BE2C (cell line): ENCODE data around the gene ESAM.

Experiments
- DNase-seq: peaks from one replicate; pipeline ENCODE4 v3.0.0-alpha.2; 2020
- H3K27me3 ChIP-seq: fragments of 250-450 bp; sonication (Bioruptor Pico); 2 replicates; pipeline ENCODE4 v1.5.1; 2020; ENCODE audit warnings: mild to moderate bottlenecking
- H3K36me3 ChIP-seq: fragments of 250-450 bp; sonication (Bioruptor Pico); 2 replicates; pipeline ENCODE4 v1.5.1; 2020; ENCODE audit warnings: mild to moderate bottlenecking
- H3K4me1 ChIP-seq: fragments of 250-450 bp; sonication (Bioruptor Pico); 2 replicates; pipeline ENCODE4 v1.5.1; 2020
- H3K4me3 ChIP-seq: 2 replicates; pipeline ENCODE4 v1.5.1; 2011; ENCODE audit warnings: low read depth, low read length
- H3K9me3 ChIP-seq: fragments of 250-450 bp; sonication (Bioruptor Pico); 2 replicates; pipeline ENCODE4 v1.5.1; 2020
- TF ChIP-seq, protein P1 (sequence below): IDR thresholded peaks from 2 replicates; pipeline ENCODE4 v1.5.1; 2012; ENCODE audit warnings: mild to moderate bottlenecking, low read depth, low read length

ESAM gene

GRCh38 chr11:124801636-124802312, 39.7 kb upstream of the ESAM start:
- no peak overlapping the region for H3K4me3 ChIP-seq
- TF ChIP-seq, protein P1, sequence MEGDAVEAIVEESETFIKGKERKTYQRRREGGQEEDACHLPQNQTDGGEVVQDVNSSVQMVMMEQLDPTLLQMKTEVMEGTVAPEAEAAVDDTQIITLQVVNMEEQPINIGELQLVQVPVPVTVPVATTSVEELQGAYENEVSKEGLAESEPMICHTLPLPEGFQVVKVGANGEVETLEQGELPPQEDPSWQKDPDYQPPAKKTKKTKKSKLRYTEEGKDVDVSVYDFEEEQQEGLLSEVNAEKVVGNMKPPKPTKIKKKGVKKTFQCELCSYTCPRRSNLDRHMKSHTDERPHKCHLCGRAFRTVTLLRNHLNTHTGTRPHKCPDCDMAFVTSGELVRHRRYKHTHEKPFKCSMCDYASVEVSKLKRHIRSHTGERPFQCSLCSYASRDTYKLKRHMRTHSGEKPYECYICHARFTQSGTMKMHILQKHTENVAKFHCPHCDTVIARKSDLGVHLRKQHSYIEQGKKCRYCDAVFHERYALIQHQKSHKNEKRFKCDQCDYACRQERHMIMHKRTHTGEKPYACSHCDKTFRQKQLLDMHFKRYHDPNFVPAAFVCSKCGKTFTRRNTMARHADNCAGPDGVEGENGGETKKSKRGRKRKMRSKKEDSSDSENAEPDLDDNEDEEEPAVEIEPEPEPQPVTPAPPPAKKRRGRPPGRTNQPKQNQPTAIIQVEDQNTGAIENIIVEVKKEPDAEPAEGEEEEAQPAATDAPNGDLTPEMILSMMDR = no peak
- no peak for DNase-seq

GRCh38 chr11:124801014-124801413, 38.9 kb upstream of the ESAM start:
- Histone ChIP-seq H3K4me1 (no peaks in the 10 kb centered on the region), H3K4me3 (peak overlapping the region; percentile 82), H3K36me3 (no peaks in the 10 kb centered on the region), H3K9me3 (no peaks in the 10 kb centered on the region), H3K27me3 (peaks cover 8% of the 10 kb centered on the region)
- no peak for DNase-seq
- TF ChIP-seq, protein P1 = no peak

More at GRCh38 chr11:124801636-124802312, 39.7 kb upstream of the ESAM start:
- Histone ChIP-seq H3K9me3 (no peaks in the 10 kb centered on the region), H3K36me3 (no peaks in the 10 kb centered on the region), H3K4me1 (no peaks in the 10 kb centered on the region), H3K27me3 (peaks cover 8% of the 10 kb centered on the region)

DNA sequence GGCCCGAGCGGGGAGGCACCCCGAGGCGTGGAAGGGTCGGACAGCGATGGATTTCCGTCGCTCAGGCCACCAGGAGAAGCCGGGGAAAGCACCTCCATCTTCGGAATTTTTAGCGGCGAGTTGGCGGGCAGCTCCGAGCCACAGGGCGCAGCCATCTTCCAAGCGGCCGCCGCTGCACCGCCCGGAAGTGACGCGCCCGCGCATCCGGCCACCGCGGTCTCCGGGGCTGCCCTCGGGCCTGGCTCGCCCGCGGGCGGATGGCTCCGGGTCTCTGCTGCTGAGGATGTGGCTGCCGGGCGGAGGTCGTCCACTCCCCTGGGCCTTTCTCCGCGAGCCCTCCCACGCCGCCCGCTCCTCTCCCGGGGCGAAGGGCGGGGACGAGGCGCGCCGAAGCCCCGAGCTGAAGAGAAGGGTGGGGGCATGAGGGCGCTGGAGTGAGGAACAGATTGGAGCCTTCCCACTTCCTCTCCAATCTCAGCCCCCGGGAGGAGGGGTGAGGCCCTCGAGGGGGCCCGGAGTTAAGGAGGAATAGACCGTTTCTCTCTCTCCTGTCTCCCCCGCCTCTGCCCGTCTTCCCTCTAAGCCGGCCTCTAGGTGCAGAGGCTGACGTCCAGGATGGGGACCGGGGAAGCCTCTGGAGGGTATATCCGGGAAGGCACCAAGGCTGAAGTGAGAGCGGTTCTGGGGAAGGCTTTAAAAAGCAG, 38.3 kb upstream of the ESAM start, which contains the start of gene MSANTD2:
Gene MSANTD2 (minus strand): TSS at position 181 of the 704 bp plus-strand sequence. CDS start 26 bp downstream, at position 155.
- no peaks in the 10 kb centered on the region for H3K9me3 ChIP-seq
- peak within 1 kb of the TSS; percentile 82 for H3K4me3 ChIP-seq
- H3K4me1 ChIP-seq = no peaks in the 10 kb centered on the region
- DNase-seq = peak; percentile 82
- H3K36me3 ChIP-seq = no peaks in the 10 kb centered on the region
- TF ChIP-seq, protein P1 = no peak
- H3K27me3 ChIP-seq = peaks cover 8% of the 10 kb centered on the region

DNA sequence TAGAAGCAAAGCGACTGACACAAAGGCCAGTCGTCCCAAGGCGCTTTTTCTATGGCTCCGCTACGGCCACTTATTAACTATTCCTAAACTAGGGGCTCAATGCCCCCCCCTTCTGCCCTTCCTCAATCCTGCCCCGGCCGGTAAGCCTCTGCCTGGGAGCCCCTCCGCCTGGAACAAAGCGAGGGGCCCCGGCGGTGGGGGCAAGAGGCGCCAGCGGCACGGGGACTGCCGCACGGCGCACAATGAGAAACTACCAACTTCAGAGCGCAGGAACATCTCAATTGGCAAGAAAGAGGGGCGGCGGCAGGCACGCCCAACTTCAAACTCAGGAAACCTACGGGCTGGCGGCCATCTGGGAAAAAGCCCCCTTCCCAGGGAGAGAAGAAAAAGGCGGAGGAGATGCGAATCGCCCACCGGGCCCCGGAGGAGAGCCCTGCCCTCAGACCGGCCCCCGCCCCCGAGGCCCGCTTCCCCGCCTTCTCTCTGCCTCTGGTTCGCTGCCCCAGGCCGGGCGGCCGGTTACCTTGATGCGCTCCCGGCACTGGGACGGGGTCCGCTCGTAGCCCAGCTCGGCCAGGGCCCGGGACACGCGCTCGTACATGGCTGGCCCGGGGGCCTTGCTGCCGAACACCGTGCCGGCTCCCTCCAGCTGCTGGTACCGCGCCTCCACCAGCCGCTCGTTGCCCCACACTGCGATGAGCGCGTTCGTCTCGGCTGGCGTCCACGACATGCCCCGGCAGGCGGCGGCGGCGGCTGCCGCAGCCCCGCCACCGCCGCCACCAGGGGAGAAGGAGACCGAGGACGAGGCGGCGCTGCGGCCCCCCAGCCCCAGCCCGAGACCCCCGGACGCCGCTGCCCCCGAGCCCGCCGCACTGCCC, 37.5 kb upstream of the ESAM start:
- Histone ChIP-seq H3K4me3 (peak overlapping the region; percentile 82), H3K4me1 (no peaks in the 10 kb centered on the region), H3K9me3 (no peaks in the 10 kb centered on the region), H3K36me3 (no peaks in the 10 kb centered on the region), H3K27me3 (peaks cover 8% of the 10 kb centered on the region)
- TF ChIP-seq, protein P1 = no peak
- peak; percentile 40 for DNase-seq

GRCh38 chr11:124798991-124799347, 36.9 kb upstream of the ESAM start:
- Histone ChIP-seq H3K9me3 (no peaks in the 10 kb centered on the region), H3K4me3 (peak overlapping the region; percentile 82), H3K4me1 (no peaks in the 10 kb centered on the region), H3K27me3 (peaks cover 8% of the 10 kb centered on the region), H3K36me3 (no peaks in the 10 kb centered on the region)
- DNase-seq = no peak
- TF ChIP-seq, protein P1 = no peak
